H9 (cell line): Measurements from ENCODE around the gene WDR70. TPM values are rescaled to one million over a fixed set of nuclear protein-coding genes. Genes with fewer than 3 reads are reported as not detected.

Source experiments
- DNase-seq: peaks from one replicate; pipeline ENCODE4 v3.0.0-alpha.2; 2017
- H2AFZ ChIP-seq: one replicate; pipeline ENCODE4 v1.6.1; 2013; ENCODE audit warnings: mild to moderate bottlenecking, low read length, control low read depth, moderate library complexity
- H2AK5ac ChIP-seq: 2 replicates; pipeline ENCODE4 v1.6.1; 2013; ENCODE audit warnings: low read length, control low read depth, mixed read lengths; ENCODE audit not compliant: insufficient read length
- H2BK120ac ChIP-seq: one replicate; pipeline ENCODE4 v1.6.1; 2013; ENCODE audit warnings: low read depth, mild to moderate bottlenecking, low read length, control low read depth, inconsistent platforms; ENCODE audit not compliant: poor library complexity, severe bottlenecking
- H2BK12ac ChIP-seq: 2 replicates; pipeline ENCODE4 v1.6.1; 2013; ENCODE audit warnings: low read length, control low read depth, mixed read lengths, low read depth; ENCODE audit not compliant: insufficient read length
- H2BK15ac ChIP-seq: 2 replicates; pipeline ENCODE4 v1.6.1; 2013; ENCODE audit warnings: low read depth, low read length, control low read depth
- H2BK20ac ChIP-seq: one replicate; pipeline ENCODE4 v1.6.1; 2013; ENCODE audit warnings: low read depth, mild to moderate bottlenecking, low read length, control low read depth, inconsistent platforms; ENCODE audit not compliant: poor library complexity, severe bottlenecking
- H2BK5ac ChIP-seq: 2 replicates; pipeline ENCODE4 v1.6.1; 2013; ENCODE audit warnings: low read length, control low read depth, mixed read lengths; ENCODE audit not compliant: insufficient read length
- H3K14ac ChIP-seq: 2 replicates; pipeline ENCODE4 v1.6.1; 2013; ENCODE audit warnings: low read length, control low read depth; ENCODE audit not compliant: insufficient read depth
- H3K18ac ChIP-seq: 2 replicates; pipeline ENCODE4 v1.6.1; 2013; ENCODE audit warnings: low read depth, mild to moderate bottlenecking, mixed read lengths, low read length, control low read depth; ENCODE audit not compliant: insufficient read length
- H3K23ac ChIP-seq: 2 replicates; pipeline ENCODE4 v1.6.1; 2013; ENCODE audit warnings: low read length, control low read depth, mixed read lengths, low read depth; ENCODE audit not compliant: insufficient read length
- H3K23me2 ChIP-seq: 2 replicates; pipeline ENCODE4 v1.6.1; 2013; ENCODE audit warnings: low read depth, mild to moderate bottlenecking, mixed read lengths, low read length, control low read depth; ENCODE audit not compliant: insufficient read length, poor library complexity, severe bottlenecking
- H3K27ac ChIP-seq: 2 replicates; pipeline ENCODE4 v1.5.1; 2013; ENCODE audit warnings: low read length, control low read depth, mixed read lengths, low read depth; ENCODE audit not compliant: insufficient read length
- H3K27me3 ChIP-seq: 2 replicates; pipeline ENCODE4 v1.6.1; 2013; ENCODE audit warnings: low read length, control low read depth, inconsistent platforms; ENCODE audit not compliant: insufficient read depth
- H3K4ac ChIP-seq: 2 replicates; pipeline ENCODE4 v1.6.1; 2013; ENCODE audit warnings: low read depth, mild to moderate bottlenecking, control low read depth, inconsistent platforms, low read length, moderate library complexity
- H3K4me1 ChIP-seq: 2 replicates; pipeline ENCODE4 v1.6.1; 2013; ENCODE audit warnings: low read length, control low read depth, inconsistent platforms; ENCODE audit not compliant: insufficient read depth
- H3K4me2 ChIP-seq: 2 replicates; pipeline ENCODE4 v1.6.1; 2013; ENCODE audit warnings: low read length, control low read depth, mixed read lengths; ENCODE audit not compliant: insufficient read length, insufficient read depth
- H3K56ac ChIP-seq: 2 replicates; pipeline ENCODE4 v1.6.1; 2013; ENCODE audit warnings: low read depth, mild to moderate bottlenecking, mixed read lengths, low read length, control low read depth; ENCODE audit not compliant: insufficient read length
- H3K79me1 ChIP-seq: 2 replicates; pipeline ENCODE4 v1.6.1; 2013; ENCODE audit warnings: low read depth, mild to moderate bottlenecking, moderate library complexity, low read length, control low read depth, inconsistent platforms; ENCODE audit not compliant: insufficient read depth, poor library complexity, severe bottlenecking
- H3K79me2 ChIP-seq: 2 replicates; pipeline ENCODE4 v1.6.1; 2013; ENCODE audit warnings: low read length, control low read depth, inconsistent platforms; ENCODE audit not compliant: insufficient read depth
- H3K9ac ChIP-seq: 2 replicates; pipeline ENCODE4 v1.6.1; 2013; ENCODE audit warnings: low read length, control low read depth, mixed read lengths; ENCODE audit not compliant: insufficient read length; ENCODE audit errors: extremely low read depth
- H3K9me3 ChIP-seq: one replicate; pipeline ENCODE4 v1.6.1; 2013; ENCODE audit warnings: low read depth, low read length, inconsistent platforms; ENCODE audit not compliant: control insufficient read depth
- H3T11ph ChIP-seq: one replicate; pipeline ENCODE4 v1.6.1; 2013; ENCODE audit warnings: mild to moderate bottlenecking, low read length, control low read depth, inconsistent platforms
- H4K20me1 ChIP-seq: one replicate; pipeline ENCODE4 v1.6.1; 2013; ENCODE audit not compliant: control insufficient read depth, insufficient read length, insufficient read depth
- H4K5ac ChIP-seq: 2 replicates; pipeline ENCODE4 v1.6.1; 2013; ENCODE audit warnings: low read depth, mild to moderate bottlenecking, mixed read lengths, low read length, control low read depth; ENCODE audit not compliant: insufficient read length
- H4K8ac ChIP-seq: replicated peaks from 2 replicates; pipeline ENCODE4 v1.6.1; 2013; ENCODE audit warnings: low read length, control low read depth, mixed read lengths, low read depth; ENCODE audit not compliant: insufficient read length
- H4K91ac ChIP-seq: 2 replicates; pipeline ENCODE4 v1.6.1; 2013; ENCODE audit warnings: low read depth, mild to moderate bottlenecking, moderate library complexity, mixed read lengths, low read length, control low read depth; ENCODE audit not compliant: insufficient read length
- H3K27ac Mint-ChIP-seq, 3 experiments: 2 replicates in 2 of 3; 3 replicates in 1 of 3; pipeline ENCODE4 v1.8.0; 2020 to 2021; ENCODE audit warnings: mixed read lengths in 3 of 3, mild to moderate bottlenecking in 1 of 3, moderate library complexity in 1 of 3
- H3K27me3 Mint-ChIP-seq: 2 replicates; pipeline ENCODE4 v1.8.0; 2021; ENCODE audit warnings: low read depth, mild to moderate bottlenecking, moderate library complexity, mixed read lengths
- H3K36me3 Mint-ChIP-seq, 3 experiments: 2 replicates in 2 of 3; 3 replicates in 1 of 3; pipeline ENCODE4 v1.8.0; 2020 to 2021; ENCODE audit warnings: low read depth in 3 of 3, mixed read lengths in 3 of 3; ENCODE audit not compliant: insufficient read depth in 1 of 3
- H3K4me1 Mint-ChIP-seq, 2 experiments: 2 replicates each; pipeline ENCODE4 v1.8.0; 2020; ENCODE audit warnings: mixed read lengths in 2 of 2
- H3K4me3 Mint-ChIP-seq, 2 experiments: 2 replicates in 1 of 2; 3 replicates in 1 of 2; pipeline ENCODE4 v1.8.0; 2020 to 2021; ENCODE audit warnings: mild to moderate bottlenecking in 2 of 2, mixed read lengths in 2 of 2, moderate library complexity in 1 of 2
- H3K9me3 Mint-ChIP-seq, 2 experiments: 2 replicates in 1 of 2; 3 replicates in 1 of 2; pipeline ENCODE4 v1.8.0; 2020; ENCODE audit warnings: mild to moderate bottlenecking in 2 of 2, mixed read lengths in 2 of 2, moderate library complexity in 1 of 2
- WGBS: extraction: QIAGEN DNeasy Blood & Tissue Kit; methylation state at CpG from one replicate; pipeline ENCODE4 v1.1.7; 2013; ENCODE audit warnings: missing lambda C conversion rate, low lambda C conversion rate, mixed read lengths; ENCODE audit not compliant: insufficient read length; ENCODE audit errors: extremely low coverage; 5-methylcytosine and 5-hydroxymethylcytosine counted together
- total RNA-seq: library from RNA; stranded (reverse); gene quantifications from 2 replicates; pipeline ENCODE4 v1.2.1, GENCODE V29; 2021
- TF ChIP-seq, protein P1 (sequence below): fragments of 200-600 bp; sonication (generic); conservative IDR thresholded peaks from 3 replicates; pipeline ENCODE4 v1.8.0; 2021; ENCODE audit warnings: antibody characterized with exemption, mild to moderate bottlenecking

WDR70 gene
- total RNA-seq, 1 experiment from 2014 or later = 38.1 TPM

- Mint-ChIP-seq H3K4me3 (no peak overlapping the region), H3K9me3 (no peaks in the 10 kb centered on the region), H3K36me3 (peaks cover 0 to 8% (median 3%) of the 10 kb centered on the region in 3 experiments; a peak in 2 of 7 replicates), H3K27me3 (no peaks in the 10 kb centered on the region), H3K4me1 (peaks cover 10 to 12% of the 10 kb centered on the region in 2 experiments), H3K27ac (no peak overlapping the region)
- Histone ChIP-seq H3K18ac (no peak overlapping the region), H2AK5ac (no peak overlapping the region), H3K27me3 (no peaks in the 10 kb centered on the region), H3K79me2 (no peaks in the 10 kb centered on the region), H3K4ac (no peak overlapping the region), H3T11ph (no peak overlapping the region), H3K9ac (no peak overlapping the region), H3K23me2 (no peaks in the 10 kb centered on the region), H3K4me2 (no peak overlapping the region), H4K20me1 (no peaks in the 10 kb centered on the region), H2BK120ac (no peak overlapping the region), H2AFZ (no peak overlapping the region), H3K4me1 (peaks cover 5% of the 10 kb centered on the region), H4K91ac (no peak overlapping the region), H3K23ac (no peak overlapping the region), H2BK20ac (no peak overlapping the region), H3K9me3 (no peaks in the 10 kb centered on the region), H3K27ac (no peak overlapping the region), H4K8ac (no peak overlapping the region), H3K79me1 (no peaks in the 10 kb centered on the region), H3K56ac (no peak overlapping the region), H2BK15ac (no peak overlapping the region), H2BK5ac (no peak overlapping the region), H3K14ac (no peak overlapping the region), H4K5ac (no peak overlapping the region), H2BK12ac (no peak overlapping the region)
- TF ChIP-seq, protein P1, sequence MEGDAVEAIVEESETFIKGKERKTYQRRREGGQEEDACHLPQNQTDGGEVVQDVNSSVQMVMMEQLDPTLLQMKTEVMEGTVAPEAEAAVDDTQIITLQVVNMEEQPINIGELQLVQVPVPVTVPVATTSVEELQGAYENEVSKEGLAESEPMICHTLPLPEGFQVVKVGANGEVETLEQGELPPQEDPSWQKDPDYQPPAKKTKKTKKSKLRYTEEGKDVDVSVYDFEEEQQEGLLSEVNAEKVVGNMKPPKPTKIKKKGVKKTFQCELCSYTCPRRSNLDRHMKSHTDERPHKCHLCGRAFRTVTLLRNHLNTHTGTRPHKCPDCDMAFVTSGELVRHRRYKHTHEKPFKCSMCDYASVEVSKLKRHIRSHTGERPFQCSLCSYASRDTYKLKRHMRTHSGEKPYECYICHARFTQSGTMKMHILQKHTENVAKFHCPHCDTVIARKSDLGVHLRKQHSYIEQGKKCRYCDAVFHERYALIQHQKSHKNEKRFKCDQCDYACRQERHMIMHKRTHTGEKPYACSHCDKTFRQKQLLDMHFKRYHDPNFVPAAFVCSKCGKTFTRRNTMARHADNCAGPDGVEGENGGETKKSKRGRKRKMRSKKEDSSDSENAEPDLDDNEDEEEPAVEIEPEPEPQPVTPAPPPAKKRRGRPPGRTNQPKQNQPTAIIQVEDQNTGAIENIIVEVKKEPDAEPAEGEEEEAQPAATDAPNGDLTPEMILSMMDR = peak; percentile 89
- WGBS = no CpG with 5 or more reads among the region's 8 CpGs
- peak; percentile 57 for DNase-seq
Measured at GRCh38 chr5:37723162-37723961, 344.2 kb downstream of the WDR70 start.
